GM23338 (cell line): ENCODE results near the gene DAND5. TPM values are rescaled to one million over a fixed set of nuclear protein-coding genes. Genes with fewer than 3 reads are reported as not detected.

Experiments
- ATAC-seq: fragments of 200-7000 bp; cut with Tn5 transposase; 3 replicates; pipeline ENCODE4 v1.9.1; 2020
- DNase-seq: peaks from one replicate; pipeline ENCODE4 v3.0.0-alpha.2; 2015; ENCODE audit warnings: low spot score
- H2AFZ ChIP-seq: fragments of 200-600 bp; sonication (generic); 2 replicates; pipeline ENCODE4 v1.8.0; 2016; ENCODE audit warnings: antibody characterized with exemption, mild to moderate bottlenecking, moderate library complexity
- H3F3A ChIP-seq: fragments of 200-600 bp; sonication (generic); replicated peaks from 2 replicates; pipeline ENCODE4 v1.8.0; 2017; ENCODE audit warnings: antibody characterized with exemption, mixed run types, low read depth
- H3K27ac ChIP-seq: fragments of 200-600 bp; sonication (generic); 2 replicates; pipeline ENCODE4 v1.6.1; 2016; ENCODE audit warnings: low read depth
- H3K27me3 ChIP-seq: fragments of 200-600 bp; sonication (generic); 2 replicates; pipeline ENCODE4 v1.8.0; 2016; ENCODE audit warnings: mild to moderate bottlenecking, mixed run types, moderate library complexity; ENCODE audit not compliant: insufficient read depth
- H3K36me3 ChIP-seq: fragments of 200-600 bp; sonication (generic); 2 replicates; pipeline ENCODE4 v1.8.0; 2016; ENCODE audit warnings: mild to moderate bottlenecking; ENCODE audit not compliant: insufficient read depth
- H3K4me1 ChIP-seq: fragments of 200-600 bp; sonication (generic); 2 replicates; pipeline ENCODE4 v1.8.0; 2016; ENCODE audit warnings: mild to moderate bottlenecking, moderate library complexity; ENCODE audit not compliant: insufficient read depth
- H3K4me2 ChIP-seq: fragments of 200-600 bp; sonication (generic); 2 replicates; pipeline ENCODE4 v1.7.1; 2017; ENCODE audit warnings: mixed run types
- H3K4me3 ChIP-seq: fragments of 200-600 bp; sonication (generic); 2 replicates; pipeline ENCODE4 v1.6.1; 2016; ENCODE audit warnings: mixed run types
- H3K79me2 ChIP-seq: fragments of 200-600 bp; sonication (generic); replicated peaks from 2 replicates; pipeline ENCODE4 v1.8.0; 2017; ENCODE audit warnings: mild to moderate bottlenecking; ENCODE audit not compliant: insufficient read depth
- H3K9me2 ChIP-seq: fragments of 200-600 bp; sonication (generic); 2 replicates; pipeline ENCODE4 v1.8.0; 2017; ENCODE audit not compliant: insufficient read depth
- H4K20me1 ChIP-seq: fragments of 200-600 bp; sonication (generic); replicated peaks from 2 replicates; pipeline ENCODE4 v1.8.0; 2017; ENCODE audit warnings: mild to moderate bottlenecking; ENCODE audit not compliant: insufficient read depth
- H3K27ac Mint-ChIP-seq: 2 replicates; pipeline ENCODE4 v1.8.0; 2020; ENCODE audit warnings: inconsistent platforms, mild to moderate bottlenecking, moderate library complexity, mixed read lengths
- H3K27me3 Mint-ChIP-seq: 3 replicates; pipeline ENCODE4 v1.8.0; 2022; ENCODE audit warnings: low read depth, mild to moderate bottlenecking, moderate library complexity, mixed read lengths, inconsistent platforms; ENCODE audit not compliant: insufficient read depth, poor library complexity
- H3K36me3 Mint-ChIP-seq: 3 replicates; pipeline ENCODE4 v1.8.0; 2021; ENCODE audit warnings: low read depth, mild to moderate bottlenecking, inconsistent platforms, moderate library complexity, mixed read lengths
- H3K4me1 Mint-ChIP-seq: 3 replicates; pipeline ENCODE4 v1.8.0; 2020; ENCODE audit warnings: mild to moderate bottlenecking, inconsistent platforms, mixed read lengths
- H3K4me3 Mint-ChIP-seq: 3 replicates; pipeline ENCODE4 v1.8.0; 2021; ENCODE audit warnings: moderate library complexity, mild to moderate bottlenecking, inconsistent platforms, mixed read lengths
- H3K9me3 Mint-ChIP-seq: 3 replicates; pipeline ENCODE4 v1.8.0; 2020; ENCODE audit warnings: moderate library complexity, mild to moderate bottlenecking, inconsistent platforms, mixed read lengths
- CREB1 ChIP-seq: fragments of 250-450 bp; sonication (Bioruptor Pico); IDR thresholded peaks from 2 replicates; pipeline ENCODE4 v1.5.0; 2020; ENCODE audit warnings: low read depth, mild to moderate bottlenecking, moderate library complexity
- EZH2 ChIP-seq: fragments of 200-600 bp; sonication (generic); IDR thresholded peaks from one replicate; pipeline ENCODE4 v1.8.0; 2017; ENCODE audit warnings: antibody characterized with exemption, mild to moderate bottlenecking, low read depth; ENCODE audit not compliant: unreplicated experiment
- EZH2phosphoT487 ChIP-seq: fragments of 200-600 bp; sonication (generic); IDR thresholded peaks from one replicate; pipeline ENCODE4 v1.8.1; 2018; ENCODE audit warnings: antibody characterized with exemption; ENCODE audit not compliant: unreplicated experiment
- JUNB ChIP-seq: IDR thresholded peaks from one replicate; pipeline ENCODE4 v1.6.1; 2016; ENCODE audit warnings: antibody characterized with exemption; ENCODE audit not compliant: unreplicated experiment
- POLR2AphosphoS5 ChIP-seq: IDR thresholded peaks from 2 replicates; pipeline ENCODE4 v1.6.1; 2016; ENCODE audit warnings: antibody characterized with exemption, low read depth
- STAT1 ChIP-seq: IDR thresholded peaks from one replicate; pipeline ENCODE4 v1.6.1; 2016; ENCODE audit warnings: antibody characterized with exemption; ENCODE audit not compliant: unreplicated experiment
- ZNF114 ChIP-seq: fragments of 250-450 bp; sonication (Bioruptor Pico); IDR thresholded peaks from 2 replicates; pipeline ENCODE4 v1.5.0; 2020; ENCODE audit warnings: mild to moderate bottlenecking, moderate library complexity
- ZNF331 ChIP-seq: fragments of 250-450 bp; sonication (Bioruptor Pico); IDR thresholded peaks from 2 replicates; pipeline ENCODE4 v1.5.0; 2020; ENCODE audit warnings: low read depth, mild to moderate bottlenecking, moderate library complexity
- polyA plus RNA-seq: library from polyadenylated mRNA; unstranded; fragments of >200 nt; fragmentation: Nextera tagmentation; extraction: Ambion mirVana; gene quantifications from 2 replicates; pipeline ENCODE4 v1.2.1, GENCODE V29; 2016
- total RNA-seq: library from RNA; depleted of rRNA; stranded (reverse); fragments of >200 nt; shearing (Covaris generic); gene quantifications from 2 replicates; pipeline ENCODE4 v1.2.3, GENCODE V29; 2014
- TF ChIP-seq, protein P1 (sequence below), 2 experiments: fragments of 200-600 bp in 1 of 2; sonication (generic) in 1 of 2; conservative IDR thresholded peaks; 2 replicates each; pipeline versions ENCODE4 v1.5.1 to v1.6.1; 2016 to 2017; ENCODE audit warnings: antibody characterized with exemption in 2 of 2, low read depth in 2 of 2, mild to moderate bottlenecking in 2 of 2, moderate library complexity in 1 of 2
- TF ChIP-seq, protein P2 (sequence below): fragments of 250-450 bp; sonication (Bioruptor Pico); IDR thresholded peaks from 2 replicates; pipeline ENCODE4 v1.5.0; 2020; ENCODE audit warnings: mild to moderate bottlenecking, moderate library complexity
- TF ChIP-seq, protein P3 (sequence below): IDR thresholded peaks from one replicate; pipeline ENCODE4 v1.6.1; 2018; ENCODE audit warnings: antibody characterized with exemption; ENCODE audit not compliant: unreplicated experiment

DAND5 gene
- total and polyA plus RNA-seq, 2 experiments from 2014 or later = 0.18 to 0.28 TPM

DNA sequence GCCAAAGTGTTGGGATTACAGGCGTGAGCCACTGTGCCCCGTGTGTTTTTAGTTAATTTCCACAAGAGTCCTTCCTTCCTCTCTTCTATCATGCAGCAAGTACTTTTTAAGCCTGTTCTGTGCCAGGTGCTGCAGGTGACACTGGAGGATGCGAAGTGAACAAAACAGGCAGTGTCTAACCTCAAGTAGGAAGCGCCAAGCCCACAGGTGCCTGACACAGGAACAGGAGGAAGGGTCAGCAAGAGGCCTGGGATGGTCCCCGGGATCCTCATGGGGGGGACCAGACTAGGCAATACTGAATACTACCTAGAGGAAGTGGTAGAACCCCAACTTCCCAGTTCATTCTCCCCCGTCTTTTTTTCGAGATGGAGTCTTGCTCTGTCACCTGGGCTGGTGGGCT, 32.8 kb upstream of the DAND5 start:
- H3K79me2 ChIP-seq = peaks cover 48% of the 10 kb centered on the region

More for the DNA sequence above, 32.8 kb upstream of the DAND5 start:
- Mint-ChIP-seq H3K27me3 (peaks cover 14% of the 10 kb centered on the region), H3K4me1 (peaks cover 46% of the 10 kb centered on the region), H3K9me3 (no peaks in the 10 kb centered on the region), H3K36me3 (peaks cover 35% of the 10 kb centered on the region), H3K4me3 (no peak overlapping the region; the same call in 2 of the 3 replicates), H3K27ac (peak overlapping the region; percentile 80; the same call in 1 of the 2 replicates)
- H4K20me1 ChIP-seq = peaks cover 24% of the 10 kb centered on the region
- peaks cover 27% of the 10 kb centered on the region for H3K36me3 ChIP-seq
- 0 out of 2 replicates have a peak overlapping the region, but pooled peaks have one; percentile 63 for H2AFZ ChIP-seq
- H3K4me3 ChIP-seq = no peak overlapping the region
- TF ChIP-seq, protein P1, sequence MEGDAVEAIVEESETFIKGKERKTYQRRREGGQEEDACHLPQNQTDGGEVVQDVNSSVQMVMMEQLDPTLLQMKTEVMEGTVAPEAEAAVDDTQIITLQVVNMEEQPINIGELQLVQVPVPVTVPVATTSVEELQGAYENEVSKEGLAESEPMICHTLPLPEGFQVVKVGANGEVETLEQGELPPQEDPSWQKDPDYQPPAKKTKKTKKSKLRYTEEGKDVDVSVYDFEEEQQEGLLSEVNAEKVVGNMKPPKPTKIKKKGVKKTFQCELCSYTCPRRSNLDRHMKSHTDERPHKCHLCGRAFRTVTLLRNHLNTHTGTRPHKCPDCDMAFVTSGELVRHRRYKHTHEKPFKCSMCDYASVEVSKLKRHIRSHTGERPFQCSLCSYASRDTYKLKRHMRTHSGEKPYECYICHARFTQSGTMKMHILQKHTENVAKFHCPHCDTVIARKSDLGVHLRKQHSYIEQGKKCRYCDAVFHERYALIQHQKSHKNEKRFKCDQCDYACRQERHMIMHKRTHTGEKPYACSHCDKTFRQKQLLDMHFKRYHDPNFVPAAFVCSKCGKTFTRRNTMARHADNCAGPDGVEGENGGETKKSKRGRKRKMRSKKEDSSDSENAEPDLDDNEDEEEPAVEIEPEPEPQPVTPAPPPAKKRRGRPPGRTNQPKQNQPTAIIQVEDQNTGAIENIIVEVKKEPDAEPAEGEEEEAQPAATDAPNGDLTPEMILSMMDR (conservative IDR thresholded peaks at IDR 0.05; ENCODE audit: low read depth in 2 of 2) = no peak
- TF ChIP-seq, protein P2, sequence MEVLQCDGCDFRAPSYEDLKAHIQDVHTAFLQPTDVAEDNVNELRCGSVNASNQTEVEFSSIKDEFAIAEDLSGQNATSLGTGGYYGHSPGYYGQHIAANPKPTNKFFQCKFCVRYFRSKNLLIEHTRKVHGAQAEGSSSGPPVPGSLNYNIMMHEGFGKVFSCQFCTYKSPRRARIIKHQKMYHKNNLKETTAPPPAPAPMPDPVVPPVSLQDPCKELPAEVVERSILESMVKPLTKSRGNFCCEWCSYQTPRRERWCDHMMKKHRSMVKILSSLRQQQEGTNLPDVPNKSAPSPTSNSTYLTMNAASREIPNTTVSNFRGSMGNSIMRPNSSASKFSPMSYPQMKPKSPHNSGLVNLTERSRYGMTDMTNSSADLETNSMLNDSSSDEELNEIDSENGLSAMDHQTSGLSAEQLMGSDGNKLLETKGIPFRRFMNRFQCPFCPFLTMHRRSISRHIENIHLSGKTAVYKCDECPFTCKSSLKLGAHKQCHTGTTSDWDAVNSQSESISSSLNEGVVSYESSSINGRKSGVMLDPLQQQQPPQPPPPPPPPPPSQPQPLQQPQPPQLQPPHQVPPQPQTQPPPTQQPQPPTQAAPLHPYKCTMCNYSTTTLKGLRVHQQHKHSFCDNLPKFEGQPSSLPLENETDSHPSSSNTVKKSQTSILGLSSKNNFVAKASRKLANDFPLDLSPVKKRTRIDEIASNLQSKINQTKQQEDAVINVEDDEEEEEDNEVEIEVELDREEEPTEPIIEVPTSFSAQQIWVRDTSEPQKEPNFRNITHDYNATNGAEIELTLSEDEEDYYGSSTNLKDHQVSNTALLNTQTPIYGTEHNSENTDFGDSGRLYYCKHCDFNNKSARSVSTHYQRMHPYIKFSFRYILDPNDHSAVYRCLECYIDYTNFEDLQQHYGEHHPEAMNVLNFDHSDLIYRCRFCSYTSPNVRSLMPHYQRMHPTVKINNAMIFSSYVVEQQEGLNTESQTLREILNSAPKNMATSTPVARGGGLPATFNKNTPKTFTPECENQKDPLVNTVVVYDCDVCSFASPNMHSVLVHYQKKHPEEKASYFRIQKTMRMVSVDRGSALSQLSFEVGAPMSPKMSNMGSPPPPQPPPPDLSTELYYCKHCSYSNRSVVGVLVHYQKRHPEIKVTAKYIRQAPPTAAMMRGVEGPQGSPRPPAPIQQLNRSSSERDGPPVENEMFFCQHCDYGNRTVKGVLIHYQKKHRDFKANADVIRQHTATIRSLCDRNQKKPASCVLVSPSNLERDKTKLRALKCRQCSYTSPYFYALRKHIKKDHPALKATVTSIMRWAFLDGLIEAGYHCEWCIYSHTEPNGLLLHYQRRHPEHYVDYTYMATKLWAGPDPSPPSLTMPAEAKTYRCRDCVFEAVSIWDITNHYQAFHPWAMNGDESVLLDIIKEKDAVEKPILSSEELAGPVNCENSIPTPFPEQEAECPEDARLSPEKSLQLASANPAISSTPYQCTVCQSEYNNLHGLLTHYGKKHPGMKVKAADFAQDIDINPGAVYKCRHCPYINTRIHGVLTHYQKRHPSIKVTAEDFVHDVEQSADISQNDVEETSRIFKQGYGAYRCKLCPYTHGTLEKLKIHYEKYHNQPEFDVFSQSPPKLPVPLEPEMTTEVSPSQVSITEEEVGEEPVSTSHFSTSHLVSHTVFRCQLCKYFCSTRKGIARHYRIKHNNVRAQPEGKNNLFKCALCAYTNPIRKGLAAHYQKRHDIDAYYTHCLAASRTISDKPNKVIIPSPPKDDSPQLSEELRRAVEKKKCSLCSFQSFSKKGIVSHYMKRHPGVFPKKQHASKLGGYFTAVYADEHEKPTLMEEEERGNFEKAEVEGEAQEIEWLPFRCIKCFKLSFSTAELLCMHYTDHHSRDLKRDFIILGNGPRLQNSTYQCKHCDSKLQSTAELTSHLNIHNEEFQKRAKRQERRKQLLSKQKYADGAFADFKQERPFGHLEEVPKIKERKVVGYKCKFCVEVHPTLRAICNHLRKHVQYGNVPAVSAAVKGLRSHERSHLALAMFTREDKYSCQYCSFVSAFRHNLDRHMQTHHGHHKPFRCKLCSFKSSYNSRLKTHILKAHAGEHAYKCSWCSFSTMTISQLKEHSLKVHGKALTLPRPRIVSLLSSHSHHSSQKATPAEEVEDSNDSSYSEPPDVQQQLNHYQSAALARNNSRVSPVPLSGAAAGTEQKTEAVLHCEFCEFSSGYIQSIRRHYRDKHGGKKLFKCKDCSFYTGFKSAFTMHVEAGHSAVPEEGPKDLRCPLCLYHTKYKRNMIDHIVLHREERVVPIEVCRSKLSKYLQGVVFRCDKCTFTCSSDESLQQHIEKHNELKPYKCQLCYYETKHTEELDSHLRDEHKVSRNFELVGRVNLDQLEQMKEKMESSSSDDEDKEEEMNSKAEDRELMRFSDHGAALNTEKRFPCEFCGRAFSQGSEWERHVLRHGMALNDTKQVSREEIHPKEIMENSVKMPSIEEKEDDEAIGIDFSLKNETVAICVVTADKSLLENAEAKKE (CRISPR knock-in tag) = no peak
- no peak for TF ChIP-seq CREB1 (CRISPR knock-in tag)
- TF ChIP-seq STAT1 = no peak
- TF ChIP-seq EZH2 = no peak
- TF ChIP-seq, protein P3, sequence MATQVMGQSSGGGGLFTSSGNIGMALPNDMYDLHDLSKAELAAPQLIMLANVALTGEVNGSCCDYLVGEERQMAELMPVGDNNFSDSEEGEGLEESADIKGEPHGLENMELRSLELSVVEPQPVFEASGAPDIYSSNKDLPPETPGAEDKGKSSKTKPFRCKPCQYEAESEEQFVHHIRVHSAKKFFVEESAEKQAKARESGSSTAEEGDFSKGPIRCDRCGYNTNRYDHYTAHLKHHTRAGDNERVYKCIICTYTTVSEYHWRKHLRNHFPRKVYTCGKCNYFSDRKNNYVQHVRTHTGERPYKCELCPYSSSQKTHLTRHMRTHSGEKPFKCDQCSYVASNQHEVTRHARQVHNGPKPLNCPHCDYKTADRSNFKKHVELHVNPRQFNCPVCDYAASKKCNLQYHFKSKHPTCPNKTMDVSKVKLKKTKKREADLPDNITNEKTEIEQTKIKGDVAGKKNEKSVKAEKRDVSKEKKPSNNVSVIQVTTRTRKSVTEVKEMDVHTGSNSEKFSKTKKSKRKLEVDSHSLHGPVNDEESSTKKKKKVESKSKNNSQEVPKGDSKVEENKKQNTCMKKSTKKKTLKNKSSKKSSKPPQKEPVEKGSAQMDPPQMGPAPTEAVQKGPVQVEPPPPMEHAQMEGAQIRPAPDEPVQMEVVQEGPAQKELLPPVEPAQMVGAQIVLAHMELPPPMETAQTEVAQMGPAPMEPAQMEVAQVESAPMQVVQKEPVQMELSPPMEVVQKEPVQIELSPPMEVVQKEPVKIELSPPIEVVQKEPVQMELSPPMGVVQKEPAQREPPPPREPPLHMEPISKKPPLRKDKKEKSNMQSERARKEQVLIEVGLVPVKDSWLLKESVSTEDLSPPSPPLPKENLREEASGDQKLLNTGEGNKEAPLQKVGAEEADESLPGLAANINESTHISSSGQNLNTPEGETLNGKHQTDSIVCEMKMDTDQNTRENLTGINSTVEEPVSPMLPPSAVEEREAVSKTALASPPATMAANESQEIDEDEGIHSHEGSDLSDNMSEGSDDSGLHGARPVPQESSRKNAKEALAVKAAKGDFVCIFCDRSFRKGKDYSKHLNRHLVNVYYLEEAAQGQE = no peak
- no peak for TF ChIP-seq POLR2AphosphoS5
- TF ChIP-seq EZH2phosphoT487 = no peak
- TF ChIP-seq ZNF114 (CRISPR knock-in tag) = no peak
- no peak for TF ChIP-seq ZNF331 (CRISPR knock-in tag)
- no peak for TF ChIP-seq JUNB
- DNase-seq (no peak), ATAC-seq (no peak)
- H3K27me3 ChIP-seq = no peaks in the 10 kb centered on the region
- peak overlapping the region; percentile 94 for H3K27ac ChIP-seq
- H3K4me1 ChIP-seq = peaks cover 29% of the 10 kb centered on the region
- no peaks in the 10 kb centered on the region for H3K9me2 ChIP-seq
- peaks cover 42% of the 10 kb centered on the region for H3F3A ChIP-seq
- H3K4me2 ChIP-seq = no peak overlapping the region
